ENCODE results near the gene CHRDL1.

GRCh38 chrX:110836982-110837381 is 41.4 kb upstream of the CHRDL1 start:
- TF ChIP-seq CTCF (IDR thresholded peaks at IDR 0.05; ENCODE audit: extremely low read depth in 1 of 2, insufficient read depth in 1 of 2, low read depth in 1 of 2, low read length in 2 of 2), result no peak
- no peak for TF ChIP-seq EZH2 (IDR thresholded peaks at IDR 0.05; ENCODE audit: borderline replicate concordance, low read depth, low read length, severe bottlenecking)

Data from endothelial cell of umbilical vein (primary cell).